Measurements from ENCODE around the gene TMEM184C. TPM values are rescaled to one million over a fixed set of nuclear protein-coding genes. Genes with fewer than 3 reads are reported as not detected.

TMEM184C gene
- total RNA-seq, 1 experiment from 2014 or later: 24.6 TPM

- H3K4me3 ChIP-seq (replicated peaks in 1 of 2; ENCODE audit: low read depth in 1 of 2, low read length in 2 of 2): no peak overlapping the region
- no peaks in the 10 kb centered on the region for H3K9me3 ChIP-seq (ENCODE audit: control insufficient read depth in 1 of 2, insufficient read depth in 1 of 2, low read depth in 1 of 2, low read length in 2 of 2)
- peaks cover 8 to 12% of the 10 kb centered on the region in 2 experiments; a peak in 3 of 4 replicates for H3K4me1 ChIP-seq (ENCODE audit: control insufficient read depth in 1 of 2, insufficient read depth in 2 of 2, low read length in 2 of 2)
- DNase-seq (ENCODE audit: low read depth, low spot score): peak; percentile 55
- H4K20me1 ChIP-seq (ENCODE audit: insufficient read depth): no peaks in the 10 kb centered on the region
- intact Hi-C loops (cut with micrococcal nuclease): no loop called here
- ChIA-PET CTCF (interaction anchor here (1.2 kb wide), 1 partner anchor 289 kb away, joined by 4 read pairs; no protein-coding TSS in a partner anchor), RAD21 (ENCODE audit: low non-redundant PET in 1 of 2, low total read pairs in 2 of 2, uncharacterized antibody in 2 of 2, unreplicated experiment in 2 of 2) (no interaction called here), POLR2A (no interaction called here)
- peak overlapping the region; percentile 45 for H2AFZ ChIP-seq (ENCODE audit: low read depth, low read length, poor library complexity, severe bottlenecking)
- peak overlapping the region; percentile 43 for H3K4me2 ChIP-seq (ENCODE audit: low read length)
- BruUV-seq (replicated peaks): no TSS peak
- H3K27me3 ChIP-seq (ENCODE audit: insufficient read depth, low read length): no peaks in the 10 kb centered on the region
- no peaks in the 10 kb centered on the region for H3K36me3 ChIP-seq (ENCODE audit: control insufficient read depth in 1 of 2, insufficient read depth in 2 of 2, low read length in 2 of 2)
- no peaks in the 10 kb centered on the region for H3K9me2 ChIP-seq (ENCODE audit: insufficient read depth)
- no peak overlapping the region for H3K27ac ChIP-seq (ENCODE audit: low read depth, low read length)
- no peaks in the 10 kb centered on the region for H3K79me2 ChIP-seq (ENCODE audit: insufficient read depth, low read length)
- peak; percentile 96 for ATAC-seq
- H3K9ac ChIP-seq (ENCODE audit: low read length): no peak overlapping the region
- TF ChIP-seq CBX3 (IDR thresholded peaks at IDR 0.05; ENCODE audit: low read depth): peak; percentile 83; the same call in 1 of the 2 replicates
- TF ChIP-seq SRF (IDR thresholded peaks at IDR 0.05; ENCODE audit: low read depth): no peak
- no peak for TF ChIP-seq EZH2 (IDR thresholded peaks at IDR 0.05)
- TF ChIP-seq ELF1 (IDR thresholded peaks at IDR 0.05; ENCODE audit: borderline replicate concordance, low read depth): peak; percentile 43
- TF ChIP-seq POLR2A (IDR thresholded peaks at IDR 0.05; ENCODE audit: borderline replicate concordance, extremely low read depth, insufficient read depth, insufficient read length): no peak
- peak; percentile 73 for TF ChIP-seq FOSL1 (IDR thresholded peaks at IDR 0.05; ENCODE audit: low read depth)
- no peak for TF ChIP-seq ZBTB33 (IDR thresholded peaks at IDR 0.05; ENCODE audit: extremely low read depth, insufficient replicate concordance, low read length)
- TF ChIP-seq TCF7L2 (IDR thresholded peaks at IDR 0.05; ENCODE audit: borderline replicate concordance, extremely low read depth, insufficient read depth, insufficient read length): no peak
- 0 out of 2 replicates have a peak, but pooled peaks have one; percentile 2 for TF ChIP-seq RAD21 (IDR thresholded peaks at IDR 0.05; ENCODE audit: low read depth)
- TF ChIP-seq ZFX (IDR thresholded peaks at IDR 0.05): no peak
- TF ChIP-seq CEBPB (IDR thresholded peaks at IDR 0.05; ENCODE audit: low read depth): 0 out of 2 replicates have a peak, but pooled peaks have one; percentile 20
- no peak for TF ChIP-seq SIN3A (IDR thresholded peaks at IDR 0.05; ENCODE audit: low read depth)
- TF ChIP-seq EZH2phosphoT487 (IDR thresholded peaks at IDR 0.05; ENCODE audit: borderline replicate concordance): no peak
- TF ChIP-seq JUND (IDR thresholded peaks at IDR 0.05): peak; percentile 78
- peak; percentile 33; the same call in 1 of the 2 replicates for TF ChIP-seq MAX (IDR thresholded peaks at IDR 0.05)
- TF ChIP-seq SP1 (IDR thresholded peaks at IDR 0.05; ENCODE audit: low read depth): peak; percentile 63
- no peak for TF ChIP-seq CTCF (IDR thresholded peaks at IDR 0.05 in 2 of 3, conservative IDR thresholded peaks at IDR 0.05 in 1 of 3; ENCODE audit: borderline replicate concordance in 1 of 3, insufficient read depth in 1 of 3, low read depth in 2 of 3, low read length in 2 of 3)
- TF ChIP-seq POLR2AphosphoS5 (IDR thresholded peaks at IDR 0.05; ENCODE audit: low read depth, low read length): no peak
- peak; percentile 20 for TF ChIP-seq YY1 (IDR thresholded peaks at IDR 0.05; ENCODE audit: extremely low read depth, insufficient replicate concordance, low read depth, low read length)
- TF ChIP-seq REST (IDR thresholded peaks at IDR 0.05; ENCODE audit: low read depth): no peak
- no peak for TF ChIP-seq EGR1 (IDR thresholded peaks at IDR 0.05; ENCODE audit: low read depth)
- no peak for TF ChIP-seq ZNF274 (IDR thresholded peaks at IDR 0.05; ENCODE audit: low read depth, low read length)
Observed at GRCh38 chr4:147578051-147578476, 39.1 kb upstream of the TMEM184C start.
